Brain pericyte (primary cell): ENCODE data around the gene PRUNE1.

Experiments used
- DNase-seq: peaks from one replicate; pipeline ENCODE4 v3.0.0-alpha.2; 2012; ENCODE audit warnings: low read depth, low spot score

Gene PRUNE1

DNA sequence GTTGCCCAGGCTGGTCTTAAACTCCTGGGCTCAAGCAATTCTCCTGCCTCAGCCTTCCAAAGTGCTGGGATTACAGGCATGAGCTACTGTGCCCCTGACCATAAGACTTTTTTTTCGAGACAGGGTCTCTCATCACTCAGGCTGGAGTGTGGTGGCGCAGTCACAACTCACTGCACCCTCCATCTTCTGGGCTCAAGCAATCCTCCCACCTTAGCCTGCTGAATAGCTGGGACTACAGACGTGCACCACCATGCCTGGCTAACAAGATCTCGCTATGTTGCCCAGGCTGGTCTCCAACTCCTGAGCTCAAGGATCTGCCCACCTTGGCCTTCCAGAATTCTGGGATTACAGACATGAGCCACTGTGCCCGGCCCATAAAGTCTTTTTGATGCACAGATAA, 41.2 kb downstream of the PRUNE1 start:
- DNase-seq = no peak

DNA sequence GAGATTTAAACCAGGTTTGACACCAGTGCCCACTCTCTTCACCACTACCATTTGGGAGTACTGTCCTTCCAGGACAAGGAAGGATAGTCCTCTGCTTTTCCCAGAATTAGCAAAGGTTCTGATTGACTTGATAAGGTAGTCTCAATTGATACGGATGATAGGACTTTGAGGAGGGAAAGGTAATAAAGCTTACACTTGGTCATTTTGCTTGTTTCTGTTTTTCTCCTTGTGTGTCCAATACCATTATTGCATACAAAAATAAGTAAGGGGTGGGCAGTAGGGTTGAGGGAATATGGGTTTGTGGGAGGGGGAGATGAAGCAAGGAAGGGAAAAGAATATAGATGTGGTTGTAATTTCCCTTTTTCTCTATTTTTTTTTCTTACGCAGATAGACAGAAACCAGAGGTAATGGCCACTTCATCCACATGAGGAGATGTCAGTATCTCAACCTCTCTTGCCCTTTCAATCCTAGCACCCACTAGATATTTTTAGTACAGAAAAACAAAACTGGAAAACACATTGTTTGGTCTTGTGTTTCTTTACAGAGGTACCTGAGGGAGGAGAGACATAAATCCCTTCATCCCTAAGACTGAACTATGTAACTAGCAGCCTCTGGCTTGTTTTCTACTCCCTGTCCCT, 41.9 kb downstream of the PRUNE1 start:
- DNase-seq = no peak

DNA sequence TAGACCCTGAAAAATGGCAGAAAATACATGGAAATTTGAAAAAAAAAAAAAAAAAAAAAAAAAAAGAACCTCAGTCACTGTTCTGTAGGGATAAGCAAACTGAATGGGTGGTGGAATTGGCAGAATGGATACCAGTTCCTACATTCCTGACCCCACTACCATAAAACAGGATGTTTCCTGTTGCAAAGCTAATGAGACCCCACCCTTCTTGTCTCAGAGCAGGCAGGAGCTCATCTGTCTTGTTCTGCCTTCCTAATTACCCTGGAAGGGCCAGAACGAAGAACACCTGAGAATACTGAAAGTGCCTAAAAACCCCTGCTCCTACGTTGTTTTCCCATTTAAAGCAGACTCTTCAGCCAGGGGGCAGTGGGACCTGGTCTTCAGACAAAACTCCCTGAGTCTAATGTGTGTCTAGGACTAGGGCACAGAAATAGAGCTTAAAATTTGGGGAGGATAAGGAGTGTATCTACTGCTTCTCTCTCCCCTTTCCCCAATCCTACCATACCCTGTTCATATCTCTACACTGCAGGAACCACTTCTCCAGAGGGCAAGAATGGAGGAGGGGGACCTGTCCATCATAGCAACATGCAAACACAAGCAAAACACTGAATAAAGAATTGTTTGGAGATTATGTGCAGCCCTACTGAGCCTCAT, 43.2 kb downstream of the PRUNE1 start:
- DNase-seq = no peak

DNA sequence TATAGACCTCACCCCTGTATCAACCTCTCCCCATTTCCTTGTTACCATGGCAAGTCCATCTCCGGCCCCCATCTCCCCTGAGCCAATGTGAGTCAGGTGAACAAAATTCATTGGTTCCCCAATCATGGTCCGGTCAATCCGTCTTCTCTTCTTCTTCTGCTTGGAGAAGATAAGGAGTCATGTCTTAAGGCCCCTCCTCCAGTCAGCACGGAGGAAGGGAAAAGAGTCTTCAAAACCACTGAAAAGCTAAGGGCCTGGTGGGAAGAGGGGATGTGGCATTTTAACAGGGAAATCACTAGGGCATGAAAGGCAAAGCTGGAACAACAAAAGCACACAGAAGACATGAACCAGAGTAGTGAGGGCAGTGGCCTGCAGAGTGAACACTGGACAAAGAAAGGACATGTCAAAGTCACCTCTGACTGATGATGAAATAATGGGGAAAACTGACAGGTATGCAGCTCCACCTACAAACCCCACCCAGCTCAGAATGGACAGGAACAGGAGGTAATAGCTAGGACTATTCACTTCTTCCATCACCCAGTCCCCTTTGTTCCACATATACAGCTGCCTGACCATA, 46.8 kb downstream of the PRUNE1 start:
- no peak for DNase-seq

DNA sequence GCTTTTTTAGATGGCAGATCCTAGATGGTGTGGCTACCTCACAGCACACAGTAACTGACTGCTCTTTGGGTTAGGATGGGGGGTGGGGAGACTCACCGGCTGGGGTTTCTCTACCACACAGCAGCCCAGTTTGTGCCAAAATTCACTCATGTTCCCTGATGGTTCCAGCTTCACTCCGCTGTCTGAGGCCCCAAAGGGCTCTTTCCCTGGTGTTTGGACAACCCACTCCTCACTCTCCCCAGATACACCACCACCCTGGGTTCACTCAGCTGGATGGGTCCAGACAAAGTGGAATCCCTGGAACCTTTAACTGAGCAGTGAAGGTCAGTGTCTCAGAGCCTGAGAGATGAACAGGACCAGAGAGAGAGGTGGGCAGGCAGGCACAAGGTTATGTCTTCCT, 47.3 kb downstream of the PRUNE1 start:
- no peak for DNase-seq

DNA sequence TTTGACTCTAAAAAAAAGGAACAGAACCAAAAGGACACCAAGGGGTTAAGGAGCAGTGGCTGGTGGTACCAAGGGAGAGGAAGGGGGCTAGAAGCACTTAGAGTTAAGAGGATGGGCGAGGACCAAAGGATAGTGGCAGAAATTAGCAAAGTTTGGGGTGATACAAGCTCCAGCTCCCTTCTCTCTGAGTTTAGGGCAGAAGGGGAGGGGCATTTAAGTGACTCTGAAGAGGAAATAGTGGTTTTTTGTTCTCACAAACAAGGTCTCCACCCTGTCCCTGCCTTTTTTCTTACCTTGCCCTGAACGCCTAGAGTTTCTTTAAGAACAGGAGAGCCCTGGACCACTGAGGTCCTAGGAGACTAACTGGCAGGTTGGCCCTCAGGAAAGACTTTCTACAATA, 47.9 kb downstream of the PRUNE1 start:
- DNase-seq = no peak

DNA sequence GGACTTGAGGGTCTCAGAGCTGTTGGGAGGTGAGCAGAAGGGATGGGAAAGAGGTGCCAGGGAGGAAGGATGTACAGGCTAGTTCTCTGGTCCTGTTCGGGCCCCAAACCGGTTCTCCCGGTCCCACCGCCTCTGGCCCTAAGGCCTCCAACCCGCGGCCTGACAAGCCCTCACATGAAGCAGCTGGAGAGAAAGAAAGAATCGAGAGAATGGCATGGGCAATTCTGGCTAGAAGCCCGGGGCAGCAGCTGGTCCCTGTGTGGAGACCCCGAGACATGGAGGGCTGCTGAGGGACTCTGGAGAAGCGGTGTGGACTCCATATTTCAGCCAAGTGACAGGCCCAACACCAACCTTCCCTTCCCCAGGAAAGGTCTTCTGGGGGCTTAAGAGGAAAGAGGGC, 50.4 kb downstream of the PRUNE1 start:
- no peak for DNase-seq

DNA sequence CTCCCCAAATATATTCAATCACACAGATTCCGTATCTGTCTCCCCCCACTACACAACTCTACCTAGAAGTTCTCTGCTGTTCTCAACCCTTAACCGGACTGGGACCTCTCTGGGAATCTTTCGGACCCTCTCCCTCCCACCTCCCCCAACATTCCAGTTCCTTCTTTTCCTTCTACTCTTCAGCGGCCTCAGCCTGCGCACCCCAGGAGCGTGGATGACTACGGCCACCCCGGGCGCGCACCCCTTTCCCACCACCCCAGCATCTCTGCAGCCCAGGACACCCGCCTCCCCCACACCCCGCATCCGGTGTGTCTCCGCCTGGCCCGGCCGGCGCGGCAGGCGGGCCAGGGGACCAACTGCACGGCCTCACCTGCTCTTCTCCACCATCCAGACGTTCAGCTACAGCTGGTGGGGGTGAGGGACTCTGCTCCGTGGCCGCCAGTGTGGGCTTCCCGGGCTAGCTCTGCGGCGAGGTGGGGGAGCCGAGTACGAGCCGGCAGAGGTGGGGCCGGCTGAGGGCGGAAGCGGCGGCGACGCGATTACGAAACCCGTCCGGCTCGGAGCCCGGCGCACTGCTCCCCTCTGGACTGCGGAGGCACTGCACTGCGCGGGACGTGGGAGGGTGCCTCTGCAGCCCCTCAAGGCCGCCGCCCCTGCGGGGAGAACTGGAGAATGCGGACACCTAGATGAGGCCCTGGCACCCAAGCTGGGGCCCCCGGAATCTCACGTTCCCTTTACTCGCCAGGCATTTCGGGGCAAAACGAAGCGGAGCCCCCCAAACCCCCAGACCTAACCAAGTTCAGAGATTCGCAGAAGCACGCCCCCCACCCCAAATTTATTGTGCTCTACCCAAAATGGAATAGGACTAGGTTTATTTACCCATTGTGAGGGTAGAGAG, 51.1 kb downstream of the PRUNE1 start, which contains the start of gene CDC42SE1:
CDC42SE1 (minus strand) TSS at position 514 of the 898 bp plus-strand sequence. CDS start 3,892 bp downstream, outside the sequence.
- DNase-seq = no peak

DNA sequence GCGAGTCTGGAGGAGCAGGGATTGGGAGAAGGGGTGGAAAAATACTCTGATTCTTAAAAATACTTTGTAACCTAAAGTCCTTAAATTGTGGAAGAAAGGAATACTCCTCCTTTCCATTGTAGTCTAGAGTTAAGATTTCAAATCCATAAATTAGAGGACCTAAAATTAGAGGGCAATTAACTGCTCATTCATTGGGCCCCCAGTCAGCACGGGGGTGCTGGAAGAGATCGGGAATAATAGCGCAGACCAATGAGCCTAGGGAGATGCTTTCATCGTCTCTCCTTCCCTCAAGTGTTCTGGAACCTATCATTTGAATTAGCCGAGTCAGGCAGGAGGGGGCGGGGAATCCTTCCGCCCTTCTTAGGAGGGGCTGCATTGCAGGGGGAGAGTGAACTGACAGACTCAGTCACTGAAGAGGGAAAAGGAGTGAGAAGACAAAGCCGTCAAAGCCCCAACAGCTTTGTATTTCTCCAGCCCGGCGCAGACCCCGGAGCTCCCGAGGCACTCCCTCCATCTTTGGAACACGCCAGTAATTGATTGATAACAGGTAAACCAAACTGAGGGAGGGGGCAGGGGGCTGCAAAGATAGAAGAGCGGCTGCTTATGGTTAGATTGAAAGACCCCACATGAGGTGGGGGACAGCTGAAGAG, 51.9 kb downstream of the PRUNE1 start, which contains the start of gene MLLT11:
MLLT11 (plus strand) TSS at position 391 of the 650 bp plus-strand sequence. CDS start 6,828 bp downstream, outside the sequence.
- no peak for DNase-seq

DNA sequence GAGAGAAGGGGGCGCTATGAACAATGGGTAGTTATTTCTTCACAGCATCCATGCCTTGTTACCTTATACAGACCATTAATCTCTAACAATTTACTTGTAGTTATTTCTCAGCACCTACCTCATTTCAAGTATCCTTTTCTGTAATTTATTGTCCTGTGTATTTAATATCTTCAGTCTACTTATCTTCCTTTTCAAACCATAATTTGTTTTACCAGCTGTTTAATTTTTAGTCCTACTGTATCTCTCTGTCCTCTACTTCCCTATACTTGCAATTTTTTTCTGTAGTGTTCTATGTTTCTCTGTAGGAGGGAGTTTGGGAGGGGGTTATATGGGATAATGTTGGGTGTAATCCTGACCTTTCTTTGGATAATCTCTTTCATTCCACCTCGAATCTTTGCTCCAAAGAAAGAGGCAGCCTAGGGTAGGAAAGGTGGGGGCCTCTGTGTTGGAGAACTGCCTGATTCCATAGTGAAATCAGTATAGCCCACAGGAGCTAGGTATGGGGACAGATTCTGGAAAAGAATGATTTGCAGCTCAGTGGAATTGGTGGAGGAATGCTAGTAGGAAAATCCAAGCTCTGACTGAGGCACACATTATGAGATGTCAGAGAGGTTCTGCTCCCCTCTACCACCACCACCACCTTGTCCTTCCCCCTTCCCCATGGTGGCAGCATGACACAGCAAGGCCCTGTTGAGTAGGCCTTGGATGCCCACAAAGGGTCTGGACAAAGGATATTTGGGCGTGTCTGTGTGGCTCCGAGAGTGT, 52.6 kb downstream of the PRUNE1 start:
- DNase-seq = no peak

DNA sequence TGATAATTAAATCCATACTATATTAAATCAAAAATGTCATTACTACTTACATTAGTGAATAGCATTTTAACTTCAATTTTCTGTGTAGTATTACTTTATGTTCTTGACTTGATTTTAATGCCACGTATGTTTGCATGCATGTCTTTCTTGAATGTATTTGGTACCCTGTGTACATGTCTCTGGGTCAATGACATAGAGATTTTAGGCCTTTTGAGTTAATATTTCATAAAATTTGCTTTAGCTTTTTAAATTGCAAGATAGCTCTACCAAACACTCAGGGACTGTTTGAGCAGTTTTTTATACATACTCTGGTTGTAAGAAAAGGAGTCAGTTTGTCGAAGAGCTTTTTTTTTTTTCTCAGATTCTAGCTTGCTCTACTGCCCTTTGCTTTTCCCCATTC, 53.5 kb downstream of the PRUNE1 start:
- no peak for DNase-seq

DNA sequence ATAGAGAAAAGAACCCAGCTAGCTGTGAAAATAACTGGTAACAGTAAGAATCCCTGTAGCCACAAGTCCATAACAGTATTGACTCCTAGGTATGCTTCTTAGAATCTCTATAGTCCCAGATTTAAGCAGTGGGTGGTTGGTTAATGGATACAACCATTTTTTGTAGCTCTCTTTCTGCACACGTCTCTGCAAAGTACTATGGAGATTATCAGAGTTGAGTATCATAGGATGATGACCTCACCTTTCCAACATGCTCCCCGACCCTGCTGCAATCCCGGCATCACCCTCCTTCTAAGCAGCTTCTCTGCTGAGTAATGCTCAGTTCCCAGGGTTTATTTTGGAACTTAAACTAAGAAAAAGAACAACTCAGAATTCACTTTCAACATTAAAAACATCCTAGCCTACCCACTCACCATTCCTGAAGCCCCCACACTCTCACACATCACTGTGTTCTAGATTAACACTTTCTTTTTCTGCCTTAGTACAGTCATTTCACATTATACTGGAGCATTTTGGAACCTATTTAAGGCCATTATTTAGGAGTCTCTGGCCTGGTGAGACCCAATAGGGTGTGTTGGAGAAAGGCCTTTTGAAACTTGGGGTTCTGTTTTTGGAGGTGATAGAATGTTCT, 54.6 kb downstream of the PRUNE1 start:
- DNase-seq = no peak

DNA sequence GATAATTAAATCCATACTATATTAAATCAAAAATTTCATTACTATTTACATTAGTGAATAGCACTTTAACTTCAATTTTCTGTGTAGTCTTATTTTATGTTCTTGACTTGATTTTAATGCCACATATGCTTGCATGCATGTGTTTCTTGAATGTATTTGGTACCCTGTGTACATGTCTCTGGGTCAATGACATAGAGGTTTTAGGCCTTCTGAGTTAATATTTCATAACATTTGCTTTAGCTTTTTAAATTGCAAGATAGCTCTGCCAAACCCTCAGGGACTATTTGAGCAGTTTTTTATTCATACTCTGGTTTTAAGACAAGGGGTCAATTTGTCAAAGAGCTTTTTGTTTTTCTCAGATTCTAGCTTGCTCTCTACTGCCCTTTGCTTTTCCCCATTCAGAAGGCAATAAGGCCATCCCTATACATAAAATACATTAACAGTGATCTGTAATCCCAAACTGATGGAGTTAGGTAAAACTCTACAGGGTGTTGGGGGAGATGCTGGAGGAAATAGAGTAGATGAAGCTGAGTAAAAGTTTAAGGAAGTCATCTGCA, 56.9 kb downstream of the PRUNE1 start:
- no peak for DNase-seq

DNA sequence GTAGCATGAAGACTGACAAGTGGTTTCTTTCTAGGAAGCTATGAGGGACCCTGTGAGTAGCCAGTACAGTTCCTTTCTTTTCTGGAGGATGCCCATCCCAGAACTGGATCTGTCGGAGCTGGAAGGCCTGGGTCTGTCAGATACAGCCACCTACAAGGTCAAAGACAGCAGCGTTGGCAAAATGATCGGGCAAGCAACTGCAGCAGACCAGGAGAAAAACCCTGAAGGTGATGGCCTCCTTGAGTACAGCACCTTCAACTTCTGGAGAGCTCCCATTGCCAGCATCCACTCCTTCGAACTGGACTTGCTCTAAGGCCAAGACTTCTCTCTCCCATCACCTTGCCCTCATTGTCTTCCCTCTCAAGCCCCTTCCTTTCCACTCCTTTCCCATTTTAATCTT, 58.9 kb downstream of the PRUNE1 start:
- DNase-seq = no peak

DNA sequence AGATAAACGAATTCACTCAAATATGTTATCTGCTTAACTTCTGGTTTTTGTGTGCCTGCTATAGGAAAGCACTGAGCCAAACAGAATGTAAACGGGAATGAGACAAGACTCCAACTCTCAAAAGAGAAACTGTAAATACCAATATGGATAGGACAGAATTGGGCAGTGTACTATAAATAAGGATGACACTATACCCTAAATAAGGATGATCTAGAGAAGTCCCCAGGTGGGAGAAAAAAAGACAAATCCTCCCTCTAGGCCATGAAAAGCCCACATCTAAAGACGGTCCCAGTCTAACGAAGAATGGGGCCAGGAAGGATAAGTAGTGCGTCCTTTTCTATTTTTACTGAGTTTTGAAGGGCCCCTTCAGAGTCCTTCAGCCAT, 60.8 kb downstream of the PRUNE1 start:
- DNase-seq = no peak

DNA sequence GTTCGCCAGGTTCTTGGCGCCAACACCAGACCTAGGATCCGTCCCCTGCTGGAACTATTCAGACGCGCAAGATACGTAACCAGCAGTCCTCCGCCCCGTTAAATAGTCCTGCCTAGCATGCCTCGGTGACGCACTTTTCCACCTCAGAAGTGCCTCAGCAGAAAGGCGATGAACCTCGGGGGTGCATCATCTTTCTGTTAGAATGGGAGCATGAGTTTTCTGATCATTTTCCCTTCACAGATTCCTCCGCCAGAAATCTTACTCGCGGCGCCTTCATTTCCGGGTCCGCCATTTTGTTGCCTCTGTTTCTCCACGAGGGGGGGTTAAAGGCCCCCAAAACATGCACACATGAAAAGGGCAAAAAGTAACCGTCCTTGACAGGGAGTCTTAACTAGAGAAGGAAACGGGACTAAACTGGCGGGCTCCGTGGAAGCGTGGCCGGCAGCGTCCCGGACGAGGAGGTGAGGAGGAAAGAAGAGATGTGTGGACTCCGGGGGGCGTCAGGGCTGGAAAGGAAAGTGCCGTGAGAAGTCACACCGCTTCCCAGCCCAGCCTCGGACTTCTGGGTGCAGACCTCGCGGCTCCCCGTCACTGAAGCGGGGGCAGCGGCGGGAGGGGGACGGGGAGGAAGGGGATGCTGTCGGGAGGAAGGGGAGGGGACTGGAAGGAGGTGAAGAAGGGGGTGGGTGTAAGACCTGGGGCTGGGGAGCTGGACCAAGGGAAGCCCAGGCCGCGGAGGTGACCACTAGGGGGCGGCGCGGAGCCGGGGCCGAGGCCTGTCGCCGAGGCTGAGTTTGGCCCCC, 62.4 kb downstream of the PRUNE1 start, which contains the start of gene GABPB2:
GABPB2 (plus strand) TSS at position 288 of the 803 bp plus-strand sequence. CDS start 17,429 bp downstream, outside the sequence.
- DNase-seq = peak; percentile 94

DNA sequence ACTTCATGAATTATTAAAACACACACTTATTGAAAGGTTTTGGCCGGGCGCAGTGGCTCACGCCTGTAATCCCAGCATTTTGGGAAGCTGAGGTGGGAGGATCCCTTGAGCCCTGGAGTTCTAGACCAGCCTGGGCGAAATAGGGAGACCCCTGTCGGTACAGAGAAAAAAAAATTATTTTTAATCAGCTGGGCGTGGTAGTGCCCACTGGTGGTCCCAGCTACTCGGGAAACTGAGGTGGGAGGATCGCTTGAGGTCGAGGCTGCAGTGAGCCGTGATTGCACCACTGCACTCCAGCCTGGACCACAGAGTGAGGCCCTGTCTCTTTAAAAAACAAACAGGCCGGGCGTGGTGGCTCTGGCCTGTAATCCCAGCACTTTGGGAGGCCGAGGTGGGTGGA, 64.0 kb downstream of the PRUNE1 start:
- DNase-seq = no peak
